Measurements from ENCODE around the gene INPP4A. TPM values are rescaled to one million over a fixed set of nuclear protein-coding genes. Genes with fewer than 3 reads are reported as not detected.

The INPP4A gene
- total RNA-seq, 1 experiment from 2014 or later = 23.4 TPM

DNA sequence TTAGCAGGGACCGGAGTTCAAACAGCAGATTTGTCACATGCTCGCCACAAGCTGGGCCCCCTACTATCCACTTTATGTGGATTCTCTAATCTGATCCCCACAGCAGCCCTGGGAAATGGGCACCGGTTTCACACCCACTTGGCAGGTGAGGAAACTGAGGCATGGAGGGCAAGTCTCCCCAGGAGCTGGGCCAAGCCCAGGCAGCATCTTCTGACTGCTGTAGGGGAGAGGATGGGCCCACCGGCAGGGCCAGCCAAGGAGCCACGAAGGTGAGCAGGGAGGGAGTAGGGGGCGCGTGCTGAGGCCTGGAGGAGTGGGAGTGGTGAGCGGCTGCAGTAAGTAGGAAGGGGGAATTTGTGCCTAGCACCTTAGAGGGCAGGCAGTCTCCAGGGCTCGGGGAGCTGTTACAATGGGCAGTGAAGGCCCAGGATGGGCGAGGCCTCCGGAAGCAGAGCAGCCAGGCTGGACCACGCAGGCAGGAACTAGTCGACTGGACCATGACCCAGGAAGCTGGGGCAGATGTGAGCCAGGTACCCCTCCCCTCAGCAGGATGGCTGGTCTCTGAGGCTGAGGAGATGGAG lies 126.6 kb downstream of the INPP4A start:
- Histone ChIP-seq H3K27me3 (ENCODE audit: low read length) (no peaks in the 10 kb centered on the region), H3K4me3 (ENCODE audit: low read length) (no peak overlapping the region), H3K9me2 (replicated peaks; ENCODE audit: low read length) (no peaks in the 10 kb centered on the region), H3K27ac (ENCODE audit: low read length) (no peak overlapping the region), H3K9ac (ENCODE audit: low read length) (no peak overlapping the region), H3K36me3 (ENCODE audit: low read depth, low read length) (no peaks in the 10 kb centered on the region; the same call in none of the 2 replicates), H3K4me2 (ENCODE audit: low read length) (no peak overlapping the region), H3K4me1 (ENCODE audit: insufficient read depth, low read length) (no peaks in the 10 kb centered on the region), H2AFZ (ENCODE audit: low read length) (no peak overlapping the region), H3K79me2 (ENCODE audit: low read length) (no peaks in the 10 kb centered on the region), H4K20me1 (ENCODE audit: low read length) (no peaks in the 10 kb centered on the region), H3K9me3 (ENCODE audit: low read length) (no peaks in the 10 kb centered on the region), H3F3A (ENCODE audit: low read length, unreplicated experiment) (no peaks in the 10 kb centered on the region)
- ChIA-PET CTCF (no interaction called here), POLR2A (ENCODE audit: unreplicated experiment) (no interaction called here)
- ATAC-seq (no peak), DNase-seq (no peak)
- intact Hi-C loops (cut with micrococcal nuclease) = no loop called here
- BruUV-seq (replicated peaks) = no TSS peak
- no peak for TF ChIP-seq EZH2phosphoT487 (IDR thresholded peaks at IDR 0.05; ENCODE audit: borderline replicate concordance, low read length)
- no peak for TF ChIP-seq EZH2 (IDR thresholded peaks at IDR 0.05; ENCODE audit: low read length, unreplicated experiment)
- TF ChIP-seq, protein P1, sequence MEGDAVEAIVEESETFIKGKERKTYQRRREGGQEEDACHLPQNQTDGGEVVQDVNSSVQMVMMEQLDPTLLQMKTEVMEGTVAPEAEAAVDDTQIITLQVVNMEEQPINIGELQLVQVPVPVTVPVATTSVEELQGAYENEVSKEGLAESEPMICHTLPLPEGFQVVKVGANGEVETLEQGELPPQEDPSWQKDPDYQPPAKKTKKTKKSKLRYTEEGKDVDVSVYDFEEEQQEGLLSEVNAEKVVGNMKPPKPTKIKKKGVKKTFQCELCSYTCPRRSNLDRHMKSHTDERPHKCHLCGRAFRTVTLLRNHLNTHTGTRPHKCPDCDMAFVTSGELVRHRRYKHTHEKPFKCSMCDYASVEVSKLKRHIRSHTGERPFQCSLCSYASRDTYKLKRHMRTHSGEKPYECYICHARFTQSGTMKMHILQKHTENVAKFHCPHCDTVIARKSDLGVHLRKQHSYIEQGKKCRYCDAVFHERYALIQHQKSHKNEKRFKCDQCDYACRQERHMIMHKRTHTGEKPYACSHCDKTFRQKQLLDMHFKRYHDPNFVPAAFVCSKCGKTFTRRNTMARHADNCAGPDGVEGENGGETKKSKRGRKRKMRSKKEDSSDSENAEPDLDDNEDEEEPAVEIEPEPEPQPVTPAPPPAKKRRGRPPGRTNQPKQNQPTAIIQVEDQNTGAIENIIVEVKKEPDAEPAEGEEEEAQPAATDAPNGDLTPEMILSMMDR (conservative IDR thresholded peaks at IDR 0.05; ENCODE audit: low read depth, low read length) = no peak

DNA sequence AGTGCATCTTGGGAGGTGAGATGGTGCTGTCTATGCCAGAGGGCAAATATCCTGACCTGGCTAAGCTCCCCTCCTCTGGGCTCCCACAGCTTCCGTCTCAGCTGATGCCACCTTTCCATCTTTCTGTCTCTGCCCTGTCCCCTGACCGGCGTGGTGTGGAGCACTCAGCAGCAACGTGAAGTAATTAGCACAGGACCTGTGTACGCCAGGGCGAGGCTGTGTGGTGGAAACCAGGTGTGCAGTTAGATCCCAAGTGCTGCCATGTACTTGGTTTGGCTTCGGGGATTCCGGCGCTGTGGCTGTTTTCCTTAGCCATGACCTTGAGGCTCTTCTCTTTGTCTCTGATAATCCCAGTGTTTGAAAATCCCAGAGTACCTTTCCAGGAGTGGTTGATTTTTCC lies 127.1 kb downstream of the INPP4A start:
- CTCF ChIA-PET = no interaction called here
- H3K4me1 ChIP-seq (ENCODE audit: insufficient read depth, low read length) = no peaks in the 10 kb centered on the region
- H4K20me1 ChIP-seq (ENCODE audit: low read length) = no peaks in the 10 kb centered on the region
- H3K4me2 ChIP-seq (ENCODE audit: low read length) = no peak overlapping the region
- DNase-seq (no peak), ATAC-seq (no peak)
- TF ChIP-seq, protein P1 (conservative IDR thresholded peaks at IDR 0.05; ENCODE audit: low read depth, low read length) = no peak
- TF ChIP-seq EZH2phosphoT487 (IDR thresholded peaks at IDR 0.05; ENCODE audit: borderline replicate concordance, low read length) (no peak), EZH2 (IDR thresholded peaks at IDR 0.05; ENCODE audit: low read length, unreplicated experiment) (no peak)
- no peak overlapping the region for H2AFZ ChIP-seq (ENCODE audit: low read length)
- no peak overlapping the region for H3K27ac ChIP-seq (ENCODE audit: low read length)
- H3K9ac ChIP-seq (ENCODE audit: low read length) = no peak overlapping the region
- intact Hi-C loops (cut with micrococcal nuclease) = no loop called here
- H3K36me3 ChIP-seq (ENCODE audit: low read depth, low read length) = no peaks in the 10 kb centered on the region; the same call in none of the 2 replicates
- BruUV-seq (replicated peaks) = no TSS peak
- no peak overlapping the region for H3K4me3 ChIP-seq (ENCODE audit: low read length)
- H3K9me3 ChIP-seq (ENCODE audit: low read length) = no peaks in the 10 kb centered on the region
- POLR2A ChIA-PET (ENCODE audit: unreplicated experiment) = no interaction called here
- no peaks in the 10 kb centered on the region for H3K27me3 ChIP-seq (ENCODE audit: low read length)
- no peaks in the 10 kb centered on the region for H3F3A ChIP-seq (ENCODE audit: low read length, unreplicated experiment)
- H3K79me2 ChIP-seq (ENCODE audit: low read length) = no peaks in the 10 kb centered on the region
- H3K9me2 ChIP-seq (replicated peaks; ENCODE audit: low read length) = no peaks in the 10 kb centered on the region

DNA sequence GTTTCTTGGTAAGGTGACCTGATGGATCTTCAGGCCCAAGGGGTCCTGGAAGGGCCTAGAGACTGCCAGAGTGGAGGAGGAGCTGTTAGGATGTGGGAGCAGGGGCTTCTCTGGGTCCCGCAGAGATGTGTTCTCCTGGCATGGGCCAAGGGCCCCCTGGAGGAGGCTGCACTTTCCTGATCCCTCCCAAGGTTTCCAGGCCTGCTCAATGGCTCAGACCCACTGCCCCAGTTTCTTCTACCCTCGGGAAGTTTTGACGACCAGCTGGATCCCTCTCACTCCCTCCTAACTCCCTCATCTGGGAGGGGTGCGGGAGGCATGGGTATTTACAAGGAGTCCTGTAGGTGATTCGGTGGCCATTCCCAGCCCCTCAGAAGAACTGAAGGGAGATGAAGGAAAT lies 127.6 kb downstream of the INPP4A start:
- DNase-seq (no peak), ATAC-seq (no peak)
- ChIA-PET POLR2A (ENCODE audit: unreplicated experiment) (no interaction called here), CTCF (no interaction called here)
- Histone ChIP-seq H4K20me1 (ENCODE audit: low read length) (no peaks in the 10 kb centered on the region), H3K4me1 (ENCODE audit: insufficient read depth, low read length) (no peaks in the 10 kb centered on the region), H3K9ac (ENCODE audit: low read length) (no peak overlapping the region), H3K79me2 (ENCODE audit: low read length) (no peaks in the 10 kb centered on the region), H3F3A (ENCODE audit: low read length, unreplicated experiment) (no peaks in the 10 kb centered on the region), H2AFZ (ENCODE audit: low read length) (no peak overlapping the region), H3K4me2 (ENCODE audit: low read length) (no peak overlapping the region), H3K27ac (ENCODE audit: low read length) (no peak overlapping the region), H3K27me3 (ENCODE audit: low read length) (no peaks in the 10 kb centered on the region), H3K36me3 (ENCODE audit: low read depth, low read length) (no peaks in the 10 kb centered on the region; the same call in none of the 2 replicates), H3K9me3 (ENCODE audit: low read length) (no peaks in the 10 kb centered on the region), H3K9me2 (replicated peaks; ENCODE audit: low read length) (no peaks in the 10 kb centered on the region), H3K4me3 (ENCODE audit: low read length) (no peak overlapping the region)
- no peak for TF ChIP-seq EZH2phosphoT487 (IDR thresholded peaks at IDR 0.05; ENCODE audit: borderline replicate concordance, low read length)
- TF ChIP-seq EZH2 (IDR thresholded peaks at IDR 0.05; ENCODE audit: low read length, unreplicated experiment) = no peak
- TF ChIP-seq, protein P1 (conservative IDR thresholded peaks at IDR 0.05; ENCODE audit: low read depth, low read length) = no peak
- BruUV-seq (replicated peaks) = no TSS peak
- intact Hi-C loops (cut with micrococcal nuclease) = no loop called here

Measured in PC-3 (cell line).